Neural cell (in vitro differentiated cells): ENCODE data around the gene BBS1.

ENCODE experiments used
- CTCF ChIP-seq: fragments of 450-650 bp; IDR thresholded peaks from 2 replicates; pipeline ENCODE4 v1.5.1; 2014; ENCODE audit warnings: antibody characterized with exemption, mild to moderate bottlenecking, moderate library complexity; ENCODE audit not compliant: poor library complexity, severe bottlenecking
- EP300 ChIP-seq: fragments of 450-650 bp; conservative IDR thresholded peaks from 2 replicates; pipeline ENCODE4 v1.6.1; 2014; ENCODE audit warnings: antibody characterized with exemption, mild to moderate bottlenecking, moderate library complexity; ENCODE audit not compliant: poor library complexity, severe bottlenecking
- EZH2 ChIP-seq: fragments of 200-600, 300-800 bp; shearing (Covaris generic), sonication (generic); IDR thresholded peaks from 2 replicates; pipeline ENCODE4 v1.6.1; 2014; ENCODE audit warnings: antibody characterized with exemption, low read length, borderline replicate concordance, mild to moderate bottlenecking; ENCODE audit not compliant: insufficient read depth, poor library complexity, severe bottlenecking

DNA sequence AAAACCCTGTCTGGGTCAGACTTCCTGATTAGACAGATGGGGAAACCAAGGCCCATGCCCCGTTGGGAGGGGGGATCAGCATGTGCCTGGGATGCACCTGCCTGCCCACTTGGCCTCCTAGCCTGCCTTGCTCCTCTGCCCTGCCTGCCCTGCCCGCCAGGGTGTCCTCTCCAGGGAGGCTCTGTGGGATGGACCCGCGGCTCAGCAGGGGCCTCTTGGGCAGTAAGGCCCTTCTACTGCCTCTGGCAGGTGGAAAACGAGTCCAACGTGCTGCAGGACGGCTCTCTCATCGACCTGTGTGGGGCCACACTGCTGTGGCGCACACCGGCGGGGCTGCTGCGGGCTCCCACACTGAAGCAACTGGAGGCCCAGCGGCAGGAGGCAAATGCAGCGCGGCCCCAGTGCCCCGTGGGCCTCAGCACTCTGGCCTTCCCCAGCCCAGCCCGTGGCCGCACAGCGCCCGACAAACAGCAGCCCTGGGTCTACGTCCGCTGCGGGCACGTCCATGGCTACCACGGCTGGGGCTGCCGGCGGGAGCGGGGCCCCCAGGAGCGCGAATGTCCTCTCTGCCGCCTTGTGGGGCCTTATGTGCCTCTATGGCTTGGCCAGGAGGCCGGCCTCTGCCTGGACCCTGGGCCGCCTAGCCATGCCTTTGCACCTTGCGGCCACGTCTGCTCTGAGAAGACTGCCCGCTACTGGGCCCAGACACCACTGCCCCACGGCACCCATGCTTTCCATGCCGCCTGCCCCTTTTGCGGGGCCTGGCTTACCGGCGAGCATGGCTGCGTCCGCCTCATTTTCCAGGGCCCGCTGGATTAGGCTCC is 34.9 kb upstream of the BBS1 start:
- TF ChIP-seq CTCF (no peak), EP300 (no peak), EZH2 (no peak)
